Left ventricle myocardium inferior (tissue), 1 donor: Measurements from ENCODE around the gene TNRC6C. TPM values are rescaled to one million over a fixed set of nuclear protein-coding genes. Genes with fewer than 3 reads are reported as not detected.

Experiments
- DNase-seq: peaks from one replicate; pipeline ENCODE4 v3.0.0-alpha.2; 2020
- H3K27ac ChIP-seq: fragments of 200-600 bp; replicated peaks from 2 replicates; pipeline ENCODE4 v1.8.0; 2021
- H3K27me3 ChIP-seq: fragments of 200-600 bp; 2 replicates; pipeline ENCODE4 v1.8.0; 2021; ENCODE audit warnings: low read depth
- H3K36me3 ChIP-seq: fragments of 200-600 bp; 2 replicates; pipeline ENCODE4 v1.8.0; 2021
- H3K4me1 ChIP-seq: fragments of 200-600 bp; 2 replicates; pipeline ENCODE4 v1.8.0; 2021
- H3K4me3 ChIP-seq: fragments of 200-600 bp; 2 replicates; pipeline ENCODE4 v1.8.0; 2021; ENCODE audit warnings: mild to moderate bottlenecking, moderate library complexity
- H3K9me3 ChIP-seq: fragments of 200-600 bp; replicated peaks from 2 replicates; pipeline ENCODE4 v1.8.0; 2021
- CTCF ChIP-seq: fragments of 200-600 bp; IDR thresholded peaks from 2 replicates; pipeline ENCODE4 v1.8.0; 2021; ENCODE audit warnings: antibody characterized with exemption, mild to moderate bottlenecking, borderline replicate concordance
- intact Hi-C: fragments of 100-400 bp; cut with micrococcal nuclease; formaldehyde crosslinking; loops from one replicate; pipeline ENCODE4 v1.11.0; 2022
- total RNA-seq: library from RNA; stranded (reverse); fragmentation: NEBNext Ultra II Directional; extraction: Animal tissue kit (Norgen Biotek cat#: 25700); gene quantifications from one replicate; pipeline ENCODE4 v1.2.1, GENCODE V29; 2021
- donor health status: DM: no; HTN: yes; CAD: no; lungs with severe emphysema.

TNRC6C gene
- total RNA-seq, 1 donor from 2014 or later = 19.7 TPM

- intact Hi-C loops = no loop called here
- Histone ChIP-seq H3K27me3 (no peaks in the 10 kb centered on the region), H3K9me3 (no peaks in the 10 kb centered on the region), H3K27ac (no peak overlapping the region), H3K4me3 (no peak overlapping the region), H3K36me3 (peaks cover 46% of the 10 kb centered on the region), H3K4me1 (peaks cover 35% of the 10 kb centered on the region)
- no peak for DNase-seq
- no peak for TF ChIP-seq CTCF
Observed at GRCh38 chr17:78118801-78119241, 160.3 kb downstream of the TNRC6C start.

GRCh38 chr17:78120537-78120936 lies 162.0 kb downstream of the TNRC6C start:
- peaks cover 64% of the 10 kb centered on the region for H3K36me3 ChIP-seq
- DNase-seq = no peak
- no peaks in the 10 kb centered on the region for H3K9me3 ChIP-seq
- H3K4me1 ChIP-seq = peaks cover 37% of the 10 kb centered on the region
- intact Hi-C loops = no loop called here
- no peak for TF ChIP-seq CTCF
- no peak overlapping the region for H3K4me3 ChIP-seq
- H3K27me3 ChIP-seq = no peaks in the 10 kb centered on the region
- no peak overlapping the region for H3K27ac ChIP-seq

GRCh38 chr17:78120971-78121800 lies 162.7 kb downstream of the TNRC6C start:
- Histone ChIP-seq H3K4me1 (peaks cover 43% of the 10 kb centered on the region), H3K27ac (no peak overlapping the region), H3K27me3 (no peaks in the 10 kb centered on the region), H3K36me3 (peaks cover 66% of the 10 kb centered on the region), H3K4me3 (no peak overlapping the region), H3K9me3 (no peaks in the 10 kb centered on the region)
- no peak for DNase-seq
- no peak for TF ChIP-seq CTCF
- intact Hi-C loops = no loop called here

- H3K27ac ChIP-seq = no peak overlapping the region
- no peak for TF ChIP-seq CTCF
- intact Hi-C loops = no loop called here
- no peak for DNase-seq
- peaks cover 66% of the 10 kb centered on the region for H3K36me3 ChIP-seq
- peaks cover 49% of the 10 kb centered on the region for H3K4me1 ChIP-seq
- H3K27me3 ChIP-seq = no peaks in the 10 kb centered on the region
- no peak overlapping the region for H3K4me3 ChIP-seq
- no peaks in the 10 kb centered on the region for H3K9me3 ChIP-seq
Observed at GRCh38 chr17:78121801-78122215, 163.3 kb downstream of the TNRC6C start.

GRCh38 chr17:78122216-78122930 lies 163.9 kb downstream of the TNRC6C start:
- DNase-seq = no peak

More at GRCh38 chr17:78122216-78122930, 163.9 kb downstream of the TNRC6C start:
- Histone ChIP-seq H3K4me3 (no peak overlapping the region), H3K27ac (peak overlapping the region; percentile 8), H3K9me3 (no peaks in the 10 kb centered on the region), H3K36me3 (peaks cover 66% of the 10 kb centered on the region), H3K27me3 (no peaks in the 10 kb centered on the region), H3K4me1 (peaks cover 52% of the 10 kb centered on the region)
- no peak for TF ChIP-seq CTCF
- intact Hi-C loops = no loop called here
